Upper lobe of left lung (tissue), 4 donors: Measurements from ENCODE around the gene EBF3.

Source experiments
- EP300 ChIP-seq, 4 donors: sonication (generic); formaldehyde crosslinking; IDR thresholded peaks; one replicate each; pipeline ENCODE4 v1.5.1; 2017; ENCODE audit warnings: antibody characterized with exemption in 4 of 4, control low read depth in 2 of 4
- POLR2A ChIP-seq, 4 donors: fragments of 450-650 bp; IDR thresholded peaks; one replicate each; pipeline ENCODE4 v1.5.1; 2016 to 2017; ENCODE audit warnings: antibody characterized with exemption in 4 of 4, mild to moderate bottlenecking in 2 of 4
- POLR2AphosphoS5 ChIP-seq, 2 donors: sonication (generic); formaldehyde crosslinking; IDR thresholded peaks; one replicate each; pipeline ENCODE4 v1.5.1; 2017; ENCODE audit warnings: antibody characterized with exemption in 2 of 2
- TF ChIP-seq, protein P1 (sequence below), 6 experiments: fragments of 450-650 bp in 4 of 6; fragments of 200-600 bp in 2 of 6; sonication (generic) in 2 of 6; IDR thresholded peaks; one replicate each; pipeline ENCODE4 v1.5.1; 2016 to 2019; ENCODE audit warnings: antibody characterized with exemption in 6 of 6

DNA sequence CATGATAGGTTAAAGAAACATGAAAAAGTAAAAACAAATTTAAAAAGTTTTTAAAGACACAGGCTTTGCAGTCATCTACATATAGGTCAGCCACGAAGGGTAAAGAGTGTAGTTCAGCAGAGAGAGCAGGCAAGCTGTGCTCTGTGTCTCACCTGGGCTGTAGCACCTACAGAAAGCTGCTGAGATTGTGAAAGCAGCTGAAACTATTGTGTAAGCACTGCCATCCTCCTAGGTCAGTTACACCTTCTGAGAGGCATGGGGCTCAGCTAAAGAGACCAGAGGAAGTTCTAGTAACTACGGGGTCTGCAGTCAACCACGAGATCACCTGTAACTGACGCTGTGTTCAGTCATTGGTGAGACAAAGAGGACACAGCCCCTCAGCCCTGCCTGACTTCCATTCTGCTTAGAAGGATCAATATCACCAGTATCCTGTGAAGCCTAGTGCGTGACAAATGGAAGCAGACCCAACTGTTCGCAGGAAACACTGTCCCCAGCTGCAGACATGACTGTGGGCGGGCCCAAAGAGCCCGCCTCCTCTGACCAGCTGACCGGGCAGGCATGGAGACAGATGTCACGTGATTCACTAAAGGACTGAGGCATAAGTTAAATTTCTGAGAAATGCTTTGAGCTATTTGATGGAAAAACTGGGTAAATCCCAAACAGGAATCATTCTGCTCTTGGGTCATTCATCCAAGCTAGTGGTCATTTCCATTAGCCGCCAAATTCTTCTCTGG lies 87.9 kb downstream of the EBF3 start:
- TF ChIP-seq, protein P1, sequence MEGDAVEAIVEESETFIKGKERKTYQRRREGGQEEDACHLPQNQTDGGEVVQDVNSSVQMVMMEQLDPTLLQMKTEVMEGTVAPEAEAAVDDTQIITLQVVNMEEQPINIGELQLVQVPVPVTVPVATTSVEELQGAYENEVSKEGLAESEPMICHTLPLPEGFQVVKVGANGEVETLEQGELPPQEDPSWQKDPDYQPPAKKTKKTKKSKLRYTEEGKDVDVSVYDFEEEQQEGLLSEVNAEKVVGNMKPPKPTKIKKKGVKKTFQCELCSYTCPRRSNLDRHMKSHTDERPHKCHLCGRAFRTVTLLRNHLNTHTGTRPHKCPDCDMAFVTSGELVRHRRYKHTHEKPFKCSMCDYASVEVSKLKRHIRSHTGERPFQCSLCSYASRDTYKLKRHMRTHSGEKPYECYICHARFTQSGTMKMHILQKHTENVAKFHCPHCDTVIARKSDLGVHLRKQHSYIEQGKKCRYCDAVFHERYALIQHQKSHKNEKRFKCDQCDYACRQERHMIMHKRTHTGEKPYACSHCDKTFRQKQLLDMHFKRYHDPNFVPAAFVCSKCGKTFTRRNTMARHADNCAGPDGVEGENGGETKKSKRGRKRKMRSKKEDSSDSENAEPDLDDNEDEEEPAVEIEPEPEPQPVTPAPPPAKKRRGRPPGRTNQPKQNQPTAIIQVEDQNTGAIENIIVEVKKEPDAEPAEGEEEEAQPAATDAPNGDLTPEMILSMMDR (IDR thresholded peaks at IDR 0.05), result no peak
- no peak for TF ChIP-seq POLR2AphosphoS5 (IDR thresholded peaks at IDR 0.05)
- no peak for TF ChIP-seq EP300 (IDR thresholded peaks at IDR 0.05)
- TF ChIP-seq POLR2A (IDR thresholded peaks at IDR 0.05), result no peak
